HCT116 (cell line): ENCODE results near the gene FAM234A.

ENCODE experiments used
- ATF3 ChIP-seq: IDR thresholded peaks from 2 replicates; pipeline ENCODE4 v1.6.1; 2012
- CBX3 ChIP-seq: IDR thresholded peaks from 2 replicates; pipeline ENCODE4 v1.6.1; 2012; ENCODE audit warnings: low read depth
- CEBPB ChIP-seq: IDR thresholded peaks from 2 replicates; pipeline ENCODE4 v1.6.1; 2012; ENCODE audit warnings: low read depth
- CTCF ChIP-seq, 3 experiments: fragments of 200-600 bp in 1 of 3; sonication (generic) in 1 of 3; IDR thresholded peaks in 2 of 3; conservative IDR thresholded peaks in 1 of 3; 2 replicates each; pipeline ENCODE4 v1.5.1; 2012 to 2017; ENCODE audit warnings: low read depth in 2 of 3, low read length in 2 of 3, antibody characterized with exemption in 1 of 3, borderline replicate concordance in 1 of 3, control low read depth in 1 of 3, mild to moderate bottlenecking in 1 of 3, mixed read lengths in 1 of 3, mixed run types in 1 of 3, moderate library complexity in 1 of 3; ENCODE audit not compliant: insufficient read depth in 1 of 3
- ELF1 ChIP-seq: IDR thresholded peaks from 2 replicates; pipeline ENCODE4 v1.6.1; 2012; ENCODE audit warnings: low read depth, borderline replicate concordance
- EZH2 ChIP-seq: fragments of 200-600 bp; sonication (generic); IDR thresholded peaks from 2 replicates; pipeline ENCODE4 v1.6.1; 2017; ENCODE audit warnings: antibody characterized with exemption, mixed run types
- EZH2phosphoT487 ChIP-seq: fragments of 200-600 bp; IDR thresholded peaks from 2 replicates; pipeline ENCODE4 v1.6.1; 2018; ENCODE audit warnings: antibody characterized with exemption, borderline replicate concordance
- JUND ChIP-seq: IDR thresholded peaks from 2 replicates; pipeline ENCODE4 v1.6.1; 2012
- POLR2A ChIP-seq: IDR thresholded peaks from 2 replicates; pipeline ENCODE4 v1.7.0; 2011; ENCODE audit warnings: borderline replicate concordance; ENCODE audit not compliant: insufficient read depth, insufficient read length; ENCODE audit errors: extremely low read depth
- POLR2AphosphoS5 ChIP-seq: IDR thresholded peaks from 2 replicates; pipeline ENCODE4 v1.6.1; 2011; ENCODE audit warnings: mild to moderate bottlenecking, low read depth, low read length, moderate library complexity
- RAD21 ChIP-seq: IDR thresholded peaks from 2 replicates; pipeline ENCODE4 v1.6.1; 2012; ENCODE audit warnings: low read depth, mild to moderate bottlenecking
- REST ChIP-seq: IDR thresholded peaks from 2 replicates; pipeline ENCODE4 v1.6.1; 2012; ENCODE audit warnings: low read depth
- SP1 ChIP-seq: IDR thresholded peaks from 2 replicates; pipeline ENCODE4 v1.6.1; 2012; ENCODE audit warnings: low read depth

GRCh38 chr16:266258-267164, 31.9 kb downstream of the FAM234A start:
- TF ChIP-seq EZH2phosphoT487 (no peak), POLR2A (no peak), CTCF (IDR thresholded peaks at IDR 0.05 in 2 of 3, conservative IDR thresholded peaks at IDR 0.05 in 1 of 3; ENCODE audit: borderline replicate concordance in 1 of 3, insufficient read depth in 1 of 3, low read depth in 2 of 3, low read length in 2 of 3) (no peak), REST (no peak), EZH2 (no peak), RAD21 (no peak), ELF1 (no peak), CBX3 (no peak), POLR2AphosphoS5 (no peak), ATF3 (no peak), SP1 (no peak), JUND (no peak), CEBPB (no peak)
